PC-3 (cell line): ENCODE data around the gene GOLGA6L7. TPM values are rescaled to one million over a fixed set of nuclear protein-coding genes. Genes with fewer than 3 reads are reported as not detected.
"Not testable (repeated sequence)": the region's sequence is repeated elsewhere in the genome, so short reads cannot be mapped to it uniquely, and the experiment has no call there.

Experiments used
- ATAC-seq: fragments of 200-7000 bp; cut with Tn5 transposase; 2 replicates; pipeline ENCODE4 v1.9.1; 2020; ENCODE audit warnings: mild to moderate bottlenecking, moderate library complexity
- BruUV-seq: library from RNA; stranded (reverse); fragments of 400-500 nt; replicated peaks from 2 replicates; lab custom pipeline; 2021; lab: Mats Ljungman, UMichigan
- CTCF ChIA-PET: fragments of 300-600 bp; sonication (Branson Sonifier 250); formaldehyde crosslinking; loops from one replicate; lab custom pipeline; 2022; ENCODE audit warnings: antibody characterized with exemption; lab: Charles Lee
- POLR2A ChIA-PET: fragments of 300-600 bp; sonication (Branson Sonifier 250); formaldehyde crosslinking; loops from one replicate; lab custom pipeline; 2022; ENCODE audit warnings: antibody characterized with exemption; ENCODE audit not compliant: unreplicated experiment; lab: Charles Lee
- DNase-seq: peaks from one replicate; pipeline ENCODE4 v3.0.0-alpha.2; 2015
- H2AFZ ChIP-seq: fragments of 300-600 bp; sonication (generic); 2 replicates; pipeline ENCODE4 v1.6.0; 2016; ENCODE audit warnings: antibody characterized with exemption, low read length
- H3F3A ChIP-seq: fragments of 300-600 bp; sonication (generic); one replicate; pipeline ENCODE4 v1.6.0; 2017; ENCODE audit warnings: antibody characterized with exemption, low read length, control low read depth, mild to moderate bottlenecking; ENCODE audit not compliant: unreplicated experiment
- H3K27ac ChIP-seq: fragments of 300-600 bp; sonication (generic); 2 replicates; pipeline ENCODE4 v1.5.1; 2016; ENCODE audit warnings: mild to moderate bottlenecking, low read length
- H3K27me3 ChIP-seq: fragments of 300-600 bp; sonication (generic); 2 replicates; pipeline ENCODE4 v1.6.1; 2016; ENCODE audit warnings: low read length, mixed read lengths
- H3K36me3 ChIP-seq: fragments of 300-600 bp; sonication (generic); 2 replicates; pipeline ENCODE4 v1.6.1; 2016; ENCODE audit warnings: low read depth, mixed run types, low read length, mixed read lengths
- H3K4me1 ChIP-seq: fragments of 300-600 bp; sonication (generic); 2 replicates; pipeline ENCODE4 v1.5.1; 2016; ENCODE audit warnings: low read length; ENCODE audit not compliant: insufficient read depth
- H3K4me2 ChIP-seq: fragments of 300-600 bp; sonication (generic); 2 replicates; pipeline ENCODE4 v1.6.0; 2016; ENCODE audit warnings: low read length
- H3K4me3 ChIP-seq: fragments of 300-600 bp; sonication (generic); 2 replicates; pipeline ENCODE4 v1.5.1; 2016; ENCODE audit warnings: mild to moderate bottlenecking, low read length, mixed read lengths
- H3K79me2 ChIP-seq: fragments of 300-600 bp; sonication (generic); 2 replicates; pipeline ENCODE4 v1.6.1; 2017; ENCODE audit warnings: low read length, mixed read lengths
- H3K9ac ChIP-seq: fragments of 300-600 bp; sonication (generic); 2 replicates; pipeline ENCODE4 v1.6.0; 2016; ENCODE audit warnings: mild to moderate bottlenecking, low read length
- H3K9me2 ChIP-seq: fragments of 300-600 bp; sonication (generic); replicated peaks from 2 replicates; pipeline ENCODE4 v1.6.1; 2016; ENCODE audit warnings: mixed run types, low read length, mixed read lengths
- H3K9me3 ChIP-seq: fragments of 300-600 bp; sonication (generic); 2 replicates; pipeline ENCODE4 v1.6.1; 2016; ENCODE audit warnings: low read length, mixed read lengths
- H4K20me1 ChIP-seq: fragments of 300-600 bp; sonication (generic); 2 replicates; pipeline ENCODE4 v1.6.1; 2016; ENCODE audit warnings: low read length, mixed read lengths
- EZH2 ChIP-seq: fragments of 300-600 bp; sonication (generic); IDR thresholded peaks from one replicate; pipeline ENCODE4 v1.6.1; 2017; ENCODE audit warnings: antibody characterized with exemption, mild to moderate bottlenecking, low read length; ENCODE audit not compliant: unreplicated experiment
- EZH2phosphoT487 ChIP-seq: fragments of 300-600 bp; sonication (generic); IDR thresholded peaks from 2 replicates; pipeline ENCODE4 v1.6.1; 2018; ENCODE audit warnings: mild to moderate bottlenecking, antibody characterized with exemption, low read length, borderline replicate concordance
- intact Hi-C: fragments of 100-400 bp; cut with micrococcal nuclease; formaldehyde crosslinking; loops from 2 replicates; pipeline ENCODE4 v1.9.0; 2023
- total RNA-seq: library from RNA; depleted of rRNA; stranded (reverse); fragments of >200 nt; gene quantifications from 2 replicates; pipeline ENCODE4 v1.2.3, GENCODE V29; 2014
- TF ChIP-seq, protein P1 (sequence below): fragments of 300-600 bp; sonication (generic); conservative IDR thresholded peaks from 2 replicates; pipeline ENCODE4 v1.5.1; 2017; ENCODE audit warnings: antibody characterized with exemption, low read depth, mild to moderate bottlenecking, low read length

GOLGA6L7 gene
- total RNA-seq, 1 experiment from 2014 or later: not detected

GRCh38 chr15:28889871-28890270 is 41.4 kb upstream of the GOLGA6L7 start:
- H3K9ac ChIP-seq, ATAC-seq, H3K4me3 ChIP-seq, DNase-seq, POLR2A ChIA-PET, BruUV-seq, H3K9me2 ChIP-seq, H3K27ac ChIP-seq, H3F3A ChIP-seq, intact Hi-C loops, H2AFZ ChIP-seq, H4K20me1 ChIP-seq, H3K27me3 ChIP-seq, H3K9me3 ChIP-seq, H3K36me3 ChIP-seq, H3K4me2 ChIP-seq: not testable (repeated sequence)
- H3K79me2 ChIP-seq: peaks cover 74% of the 10 kb centered on the region
- CTCF ChIA-PET: interaction anchor here (0.6 kb wide), 1 partner anchor 104 kb away, joined by 4 read pairs; no protein-coding TSS in a partner anchor
- peaks cover 33% of the 10 kb centered on the region for H3K4me1 ChIP-seq

DNA sequence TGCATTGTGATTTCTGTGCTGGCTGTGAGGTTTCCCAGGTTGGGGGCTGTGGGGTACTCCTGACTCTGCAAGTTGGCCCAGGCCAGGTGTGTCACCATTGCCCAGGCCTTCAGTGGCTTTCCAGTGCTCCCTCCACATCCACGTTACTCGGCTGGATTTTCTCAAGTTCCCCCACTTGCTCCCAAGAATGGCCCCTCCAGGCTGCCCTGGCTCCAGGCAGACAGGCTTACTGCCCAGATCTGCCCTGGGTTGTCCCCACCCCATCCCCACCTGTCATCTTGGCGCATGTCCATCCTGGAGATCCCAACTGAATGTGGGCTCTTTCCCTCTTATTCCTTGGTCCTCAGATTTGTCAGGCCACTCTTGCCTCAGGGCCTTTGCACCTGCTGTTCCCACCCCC is 40.9 kb upstream of the GOLGA6L7 start:
- no peak overlapping the region for H2AFZ ChIP-seq
- no peak for ATAC-seq
- peaks cover 33% of the 10 kb centered on the region for H3K4me1 ChIP-seq
- TF ChIP-seq EZH2 (no peak), EZH2phosphoT487 (no peak)
- TF ChIP-seq, protein P1, sequence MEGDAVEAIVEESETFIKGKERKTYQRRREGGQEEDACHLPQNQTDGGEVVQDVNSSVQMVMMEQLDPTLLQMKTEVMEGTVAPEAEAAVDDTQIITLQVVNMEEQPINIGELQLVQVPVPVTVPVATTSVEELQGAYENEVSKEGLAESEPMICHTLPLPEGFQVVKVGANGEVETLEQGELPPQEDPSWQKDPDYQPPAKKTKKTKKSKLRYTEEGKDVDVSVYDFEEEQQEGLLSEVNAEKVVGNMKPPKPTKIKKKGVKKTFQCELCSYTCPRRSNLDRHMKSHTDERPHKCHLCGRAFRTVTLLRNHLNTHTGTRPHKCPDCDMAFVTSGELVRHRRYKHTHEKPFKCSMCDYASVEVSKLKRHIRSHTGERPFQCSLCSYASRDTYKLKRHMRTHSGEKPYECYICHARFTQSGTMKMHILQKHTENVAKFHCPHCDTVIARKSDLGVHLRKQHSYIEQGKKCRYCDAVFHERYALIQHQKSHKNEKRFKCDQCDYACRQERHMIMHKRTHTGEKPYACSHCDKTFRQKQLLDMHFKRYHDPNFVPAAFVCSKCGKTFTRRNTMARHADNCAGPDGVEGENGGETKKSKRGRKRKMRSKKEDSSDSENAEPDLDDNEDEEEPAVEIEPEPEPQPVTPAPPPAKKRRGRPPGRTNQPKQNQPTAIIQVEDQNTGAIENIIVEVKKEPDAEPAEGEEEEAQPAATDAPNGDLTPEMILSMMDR: no peak
- no peak for DNase-seq
- no peak overlapping the region for H3K27ac ChIP-seq
- peaks cover 71% of the 10 kb centered on the region for H3K79me2 ChIP-seq
- no peaks in the 10 kb centered on the region for H3K27me3 ChIP-seq
- BruUV-seq: no TSS peak
- CTCF ChIA-PET: no interaction called here
- no peaks in the 10 kb centered on the region for H3K9me2 ChIP-seq
- no peak overlapping the region for H3K9ac ChIP-seq
- POLR2A ChIA-PET: interaction anchor here (0.7 kb wide), 1 partner anchor 155 kb away, joined by 3 read pairs; no protein-coding TSS in a partner anchor
- H3K4me2 ChIP-seq: no peak overlapping the region
- H3F3A ChIP-seq: no peaks in the 10 kb centered on the region
- no peaks in the 10 kb centered on the region for H3K9me3 ChIP-seq
- H3K36me3 ChIP-seq: no peaks in the 10 kb centered on the region
- H3K4me3 ChIP-seq: no peak overlapping the region
- H4K20me1 ChIP-seq: no peaks in the 10 kb centered on the region
- intact Hi-C loops: no loop called here

DNA sequence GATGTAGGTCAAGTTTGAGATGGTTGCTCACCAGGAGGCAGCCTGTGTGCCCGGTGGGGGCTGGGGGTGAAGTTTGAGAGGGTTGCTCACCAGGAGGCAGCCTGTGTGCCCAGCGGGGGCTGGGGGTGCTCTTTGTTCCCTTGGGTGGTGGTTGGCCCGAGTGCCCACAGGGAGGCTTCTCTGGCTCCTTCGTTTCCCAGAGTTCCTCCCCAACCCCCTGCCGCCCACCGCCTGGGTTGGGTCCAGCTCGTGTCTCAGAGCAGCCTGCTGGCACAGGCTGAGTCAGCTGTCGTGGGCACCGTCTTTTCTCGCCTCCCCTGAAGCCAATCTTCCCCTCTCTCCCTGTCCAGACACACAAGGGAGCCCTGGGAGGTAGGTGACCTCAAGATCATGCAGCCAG is 40.5 kb upstream of the GOLGA6L7 start:
- CTCF ChIA-PET: no interaction called here
- DNase-seq (no peak), ATAC-seq (no peak)
- H3K4me3 ChIP-seq: no peak overlapping the region
- TF ChIP-seq EZH2phosphoT487: no peak
- TF ChIP-seq EZH2: no peak
- TF ChIP-seq, protein P1: no peak
- intact Hi-C loops: no loop called here
- H3K9me3 ChIP-seq: no peaks in the 10 kb centered on the region
- H3K9me2 ChIP-seq: no peaks in the 10 kb centered on the region
- H3K4me2 ChIP-seq: no peak overlapping the region
- H3K9ac ChIP-seq: no peak overlapping the region
- no peaks in the 10 kb centered on the region for H3F3A ChIP-seq
- no peaks in the 10 kb centered on the region for H4K20me1 ChIP-seq
- H3K27me3 ChIP-seq: no peaks in the 10 kb centered on the region
- H3K27ac ChIP-seq: no peak overlapping the region
- H3K79me2 ChIP-seq: peaks cover 66% of the 10 kb centered on the region
- POLR2A ChIA-PET: interaction anchor here (0.7 kb wide), 1 partner anchor 155 kb away, joined by 3 read pairs; no protein-coding TSS in a partner anchor
- BruUV-seq: no TSS peak
- no peak overlapping the region for H2AFZ ChIP-seq
- H3K4me1 ChIP-seq: peaks cover 33% of the 10 kb centered on the region
- no peaks in the 10 kb centered on the region for H3K36me3 ChIP-seq
